ENCODE results near the gene DGKI.

- no peak for TF ChIP-seq RAD21 (conservative IDR thresholded peaks at IDR 0.05 in 1 of 2, IDR thresholded peaks at IDR 0.05 in 1 of 2)
- no peak for TF ChIP-seq POLR2A (IDR thresholded peaks at IDR 0.05; ENCODE audit: low read length)
- TF ChIP-seq EP300 (IDR thresholded peaks at IDR 0.05) = no peak
- no peak for TF ChIP-seq JUN (IDR thresholded peaks at IDR 0.05)
- TF ChIP-seq CTCF (IDR thresholded peaks at IDR 0.05) = no peak
- no peak for TF ChIP-seq MYC (IDR thresholded peaks at IDR 0.05; ENCODE audit: borderline replicate concordance, low read length)
- TF ChIP-seq TFCP2L1 (CRISPR knock-in tag; IDR thresholded peaks at IDR 0.05) = no peak
- no peak for TF ChIP-seq ZC3H11A (IDR thresholded peaks at IDR 0.05)
- no peak for TF ChIP-seq RFX5 (IDR thresholded peaks at IDR 0.05)
- no peak for TF ChIP-seq USF2 (IDR thresholded peaks at IDR 0.05)
- TF ChIP-seq CBX2 (IDR thresholded peaks at IDR 0.05; ENCODE audit: borderline replicate concordance, low read depth) = no peak
- no peak for TF ChIP-seq HOXA7 (CRISPR knock-in tag; IDR thresholded peaks at IDR 0.05)
These were observed 228.0 kb downstream of the DGKI start for GRCh38 chr7:137618748-137619147.
